CD14-positive monocyte (primary cell): Measurements from ENCODE around the gene TRAPPC1. TPM values are rescaled to one million over a fixed set of nuclear protein-coding genes. Genes with fewer than 3 reads are reported as not detected.

Experiments used
- DNase-seq, 3 donors: peaks; one replicate each; pipeline ENCODE4 v3.0.0-alpha.2; 2011 to 2022
- H2AFZ ChIP-seq: 2 replicates; pipeline ENCODE4 v1.6.0; 2012; ENCODE audit warnings: mild to moderate bottlenecking, low read depth, low read length, inconsistent platforms; ENCODE audit not compliant: insufficient read depth, poor library complexity, severe bottlenecking
- H3K27ac ChIP-seq, 2 donors: 1 replicate in 1 of 2; 2 replicates in 1 of 2; pipeline ENCODE4 v1.5.1; 2012 to 2013; ENCODE audit warnings: low read length in 2 of 2, control low read depth in 1 of 2, inconsistent platforms in 1 of 2, low read depth in 1 of 2, mild to moderate bottlenecking in 1 of 2
- H3K27me3 ChIP-seq, 2 donors: one replicate each; pipeline versions ENCODE4 v1.6.0 to v1.6.1; 2011 to 2013; ENCODE audit warnings: low read length in 2 of 2; ENCODE audit not compliant: control insufficient read depth in 2 of 2, insufficient read depth in 2 of 2
- H3K36me3 ChIP-seq, 2 donors: replicated peaks in 1 of 2; 1 replicate in 1 of 2; 2 replicates in 1 of 2; pipeline versions ENCODE4 v1.5.1 to v1.6.1; 2012 to 2013; ENCODE audit warnings: low read length in 2 of 2, control low read depth in 1 of 2, inconsistent platforms in 1 of 2, mild to moderate bottlenecking in 1 of 2; ENCODE audit not compliant: insufficient read depth in 2 of 2, control insufficient read depth in 1 of 2
- H3K4me1 ChIP-seq, 2 donors: 1 replicate in 1 of 2; 2 replicates in 1 of 2; pipeline versions ENCODE4 v1.5.1 to v1.6.1; 2012 to 2013; ENCODE audit warnings: low read length in 2 of 2, control low read depth in 1 of 2, inconsistent platforms in 1 of 2, mild to moderate bottlenecking in 1 of 2, moderate library complexity in 1 of 2; ENCODE audit not compliant: insufficient read depth in 2 of 2, control insufficient read depth in 1 of 2
- H3K4me2 ChIP-seq: replicated peaks from 2 replicates; pipeline ENCODE3; 2012; ENCODE audit warnings: low read length, moderate library complexity, mild to moderate bottlenecking; ENCODE audit not compliant: poor library complexity, severe bottlenecking; ENCODE audit errors: extremely low read depth
- H3K4me3 ChIP-seq, 3 experiments: fragments of 200-600 bp in 1 of 3; sonication (generic) in 1 of 3; replicated peaks in 1 of 3; 1 replicate in 2 of 3; 2 replicates in 1 of 3; pipeline ENCODE4 v1.5.1; 2011 to 2013; ENCODE audit warnings: low read length in 3 of 3, mild to moderate bottlenecking in 3 of 3, control low read depth in 2 of 3, low read depth in 2 of 3, inconsistent platforms in 1 of 3, moderate library complexity in 1 of 3
- H3K79me2 ChIP-seq: 2 replicates; pipeline ENCODE4 v1.6.0; 2012; ENCODE audit warnings: mild to moderate bottlenecking, control low read depth, inconsistent platforms, low read length, moderate library complexity; ENCODE audit not compliant: insufficient read depth
- H3K9ac ChIP-seq: 2 replicates; pipeline ENCODE4 v1.6.0; 2017; ENCODE audit warnings: low read length, mild to moderate bottlenecking; ENCODE audit not compliant: insufficient read depth, poor library complexity, severe bottlenecking
- H3K9me3 ChIP-seq, 2 donors: replicated peaks in 1 of 2; 1 replicate in 1 of 2; 2 replicates in 1 of 2; pipeline versions ENCODE4 v1.5.1 to v1.6.1; 2012 to 2013; ENCODE audit warnings: low read length in 2 of 2, control low read depth in 1 of 2; ENCODE audit not compliant: control insufficient read depth in 1 of 2, insufficient read depth in 1 of 2
- H4K20me1 ChIP-seq: 2 replicates; pipeline ENCODE4 v1.6.0; 2012; ENCODE audit warnings: mild to moderate bottlenecking, low read length, control low read depth, moderate library complexity; ENCODE audit not compliant: insufficient read depth
- H3K27ac Mint-ChIP-seq, 7 donors: one replicate each; pipeline ENCODE4 v1.8.0; 2020; ENCODE audit warnings: mild to moderate bottlenecking in 7 of 7, mixed read lengths in 7 of 7, moderate library complexity in 6 of 7, inconsistent platforms in 2 of 7
- H3K27me3 Mint-ChIP-seq, 3 donors: one replicate each; pipeline ENCODE4 v1.8.0; 2021 to 2022; ENCODE audit warnings: low read depth in 3 of 3, mild to moderate bottlenecking in 3 of 3, mixed read lengths in 3 of 3, moderate library complexity in 3 of 3, inconsistent platforms in 1 of 3
- H3K36me3 Mint-ChIP-seq, 2 donors: one replicate each; pipeline ENCODE4 v1.8.0; 2020; ENCODE audit warnings: mixed read lengths in 2 of 2, inconsistent platforms in 1 of 2, mild to moderate bottlenecking in 1 of 2
- H3K4me1 Mint-ChIP-seq: one replicate; pipeline ENCODE4 v1.8.0; 2020; ENCODE audit warnings: mild to moderate bottlenecking, mixed read lengths
- H3K4me3 Mint-ChIP-seq, 2 donors: one replicate each; pipeline ENCODE4 v1.8.0; 2020; ENCODE audit warnings: mild to moderate bottlenecking in 2 of 2, mixed read lengths in 2 of 2, moderate library complexity in 1 of 2
- H3K9me3 Mint-ChIP-seq, 7 donors: one replicate each; pipeline ENCODE4 v1.8.0; 2020 to 2022; ENCODE audit warnings: mixed read lengths in 7 of 7, mild to moderate bottlenecking in 6 of 7, moderate library complexity in 6 of 7, inconsistent platforms in 2 of 7
- CTCF ChIP-seq: fragments of 200-600 bp; IDR thresholded peaks from one replicate; pipeline ENCODE4 v1.8.0; 2022; ENCODE audit warnings: antibody characterized with exemption, mild to moderate bottlenecking
- WGBS: methylation state at CpG from one replicate; pipeline ENCODE4 v1.1.5; 2013; ENCODE audit warnings: missing lambda C conversion rate; ENCODE audit not compliant: insufficient coverage; 5-methylcytosine and 5-hydroxymethylcytosine counted together
- intact Hi-C, 2 donors: fragments of 100-400 bp; cut with micrococcal nuclease; formaldehyde crosslinking; loops; one replicate each; pipeline versions ENCODE4 v1.15.0 to v1.15.1; 2023
- polyA plus RNA-seq, 3 donors: library from polyadenylated mRNA; depleted of rRNA in 1 of 3; unstranded in 2 of 3; stranded (reverse) in 1 of 3; fragments of 300-500 nt in 2 of 3; fragments of >200 nt in 1 of 3; fragmentation: Illumina TruSeq in 2 of 3; gene quantifications; 1 replicate in 2 of 3; 2 replicates in 1 of 3; pipeline ENCODE4 v1.2.3, GENCODE V29; 2012 to 2021

Gene TRAPPC1
- polyA plus RNA-seq, 3 donors: 172 to 266 (median 224) TPM

- H3K4me3 ChIP-seq: no peak overlapping the region
- 95% methylated on average over 4 of the region's 5 CpGs for WGBS
- no peaks in the 10 kb centered on the region for H3K9me3 ChIP-seq
- H3K4me1 ChIP-seq: peaks cover 0 to 4% of the 10 kb centered on the region in 2 donors
- no peaks in the 10 kb centered on the region for H4K20me1 ChIP-seq
- peak overlapping the region in 1 of 2 donors; percentile 6 for H3K27ac ChIP-seq
- H3K4me2 ChIP-seq: no peak overlapping the region
- peaks cover 61 to 69% of the 10 kb centered on the region in 2 donors for H3K36me3 ChIP-seq
- Mint-ChIP-seq H3K27ac (peak overlapping the region in 2 of 7 donors; percentile 33 to 44), H3K9me3 (peaks cover 0 to 1% (median 0%) of the 10 kb centered on the region in 7 donors), H3K4me1 (peaks cover 15% of the 10 kb centered on the region), H3K27me3 (peaks cover 0 to 1% (median 0%) of the 10 kb centered on the region in 3 donors), H3K36me3 (peaks cover 70 to 73% of the 10 kb centered on the region in 2 donors), H3K4me3 (no peak overlapping the region)
- H3K9ac ChIP-seq: no peak overlapping the region
- H3K79me2 ChIP-seq: no peaks in the 10 kb centered on the region
- DNase-seq: no peak
- TF ChIP-seq CTCF: no peak
- no peak overlapping the region for H2AFZ ChIP-seq
- no peaks in the 10 kb centered on the region for H3K27me3 ChIP-seq
- intact Hi-C loops: loop anchor here in 1 of 2 donors (5.0 kb wide), 1 partner anchor 35 kb away; no protein-coding TSS in a partner anchor
Observed at GRCh38 chr17:7947651-7948050, 15.9 kb upstream of the TRAPPC1 start.

GRCh38 chr17:7946441-7946840 is 14.7 kb upstream of the TRAPPC1 start:
- peaks cover 0 to 4% of the 10 kb centered on the region in 2 donors for H3K4me1 ChIP-seq
- WGBS: no CpG with 5 or more reads among the region's 5 CpGs
- peaks cover 78 to 82% of the 10 kb centered on the region in 2 donors for H3K36me3 Mint-ChIP-seq

More at GRCh38 chr17:7946441-7946840, 14.7 kb upstream of the TRAPPC1 start:
- DNase-seq: no peak
- Histone ChIP-seq H3K36me3 (peaks cover 64 to 79% of the 10 kb centered on the region in 2 donors), H3K4me3 (no peak overlapping the region), H4K20me1 (no peaks in the 10 kb centered on the region), H3K79me2 (no peaks in the 10 kb centered on the region), H3K27me3 (no peaks in the 10 kb centered on the region), H3K9me3 (no peaks in the 10 kb centered on the region), H2AFZ (no peak overlapping the region), H3K4me2 (no peak overlapping the region), H3K27ac (no peak overlapping the region), H3K9ac (no peak overlapping the region)
- no peak overlapping the region for H3K4me3 Mint-ChIP-seq
- H3K4me1 Mint-ChIP-seq: peaks cover 14% of the 10 kb centered on the region
- peak overlapping the region in 1 of 7 donors; percentile 19 for H3K27ac Mint-ChIP-seq
- intact Hi-C loops: loop anchor here in 1 of 2 donors (5.0 kb wide), 1 partner anchor 36 kb away; no protein-coding TSS in a partner anchor
- TF ChIP-seq CTCF: no peak
- peaks cover 0 to under 1% (median 0%) of the 10 kb centered on the region in 7 donors for H3K9me3 Mint-ChIP-seq
- H3K27me3 Mint-ChIP-seq: peaks cover 0 to 1% (median 0%) of the 10 kb centered on the region in 3 donors
